Measurements from ENCODE around the gene LYAR.

DNA sequence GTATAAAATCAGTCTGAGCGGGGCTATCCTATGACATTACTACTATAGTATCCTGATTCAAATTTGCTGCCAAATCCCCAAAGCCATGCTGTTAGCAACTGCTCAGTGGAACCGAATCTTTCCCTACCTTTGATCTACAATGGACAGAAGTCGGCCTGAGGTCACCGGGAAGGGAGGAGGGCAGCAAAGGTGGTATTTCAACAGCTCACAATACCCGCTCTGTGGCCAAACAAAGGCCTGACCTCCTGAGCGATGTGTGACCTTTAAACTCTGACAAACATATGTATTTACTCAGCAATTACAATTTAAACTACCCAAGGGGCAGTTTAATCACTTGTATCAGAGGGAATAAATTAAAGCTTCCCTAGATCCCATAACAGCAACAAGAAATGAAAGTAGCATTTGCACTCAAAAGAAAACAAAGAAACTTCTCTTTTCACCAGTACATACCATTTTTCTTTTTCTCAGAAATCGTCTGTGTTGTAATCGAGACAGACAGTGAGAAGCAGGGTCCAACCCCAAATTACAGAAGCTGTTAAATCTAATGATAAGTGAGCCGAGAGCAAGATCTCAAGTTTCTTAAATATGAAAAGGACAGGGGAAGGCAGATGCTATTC is 30.4 kb downstream of the LYAR start:
- TF ChIP-seq, protein P1, sequence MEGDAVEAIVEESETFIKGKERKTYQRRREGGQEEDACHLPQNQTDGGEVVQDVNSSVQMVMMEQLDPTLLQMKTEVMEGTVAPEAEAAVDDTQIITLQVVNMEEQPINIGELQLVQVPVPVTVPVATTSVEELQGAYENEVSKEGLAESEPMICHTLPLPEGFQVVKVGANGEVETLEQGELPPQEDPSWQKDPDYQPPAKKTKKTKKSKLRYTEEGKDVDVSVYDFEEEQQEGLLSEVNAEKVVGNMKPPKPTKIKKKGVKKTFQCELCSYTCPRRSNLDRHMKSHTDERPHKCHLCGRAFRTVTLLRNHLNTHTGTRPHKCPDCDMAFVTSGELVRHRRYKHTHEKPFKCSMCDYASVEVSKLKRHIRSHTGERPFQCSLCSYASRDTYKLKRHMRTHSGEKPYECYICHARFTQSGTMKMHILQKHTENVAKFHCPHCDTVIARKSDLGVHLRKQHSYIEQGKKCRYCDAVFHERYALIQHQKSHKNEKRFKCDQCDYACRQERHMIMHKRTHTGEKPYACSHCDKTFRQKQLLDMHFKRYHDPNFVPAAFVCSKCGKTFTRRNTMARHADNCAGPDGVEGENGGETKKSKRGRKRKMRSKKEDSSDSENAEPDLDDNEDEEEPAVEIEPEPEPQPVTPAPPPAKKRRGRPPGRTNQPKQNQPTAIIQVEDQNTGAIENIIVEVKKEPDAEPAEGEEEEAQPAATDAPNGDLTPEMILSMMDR (conservative IDR thresholded peaks at IDR 0.05; ENCODE audit: low read depth, low read length): no peak
- TF ChIP-seq EZH2 (IDR thresholded peaks at IDR 0.05; ENCODE audit: borderline replicate concordance, low read depth, low read length, poor library complexity, severe bottlenecking): no peak

Measured in A673 (cell line).